ENCODE measurements around the gene PARP12. TPM values are rescaled to one million over a fixed set of nuclear protein-coding genes. Genes with fewer than 3 reads are reported as not detected.

PARP12 gene
- polyA plus RNA-seq, 1 experiment: 17.1 TPM

- H3K27me3 ChIP-seq (ENCODE audit: control insufficient read depth, insufficient read depth, low read length): no peaks in the 10 kb centered on the region
- ChIA-PET CTCF (no interaction called here), POLR2A (no interaction called here)
- no peak for DNase-seq (ENCODE audit: low read depth, low spot score)
- no peaks in the 10 kb centered on the region for H3K9me3 ChIP-seq (ENCODE audit: control insufficient read depth, insufficient read depth, low read length)
- no peak overlapping the region for H3K27ac ChIP-seq (ENCODE audit: low read depth, low read length)
- no peak overlapping the region for H3K4me3 ChIP-seq (ENCODE audit: low read depth, low read length)
- TF ChIP-seq, protein P1, sequence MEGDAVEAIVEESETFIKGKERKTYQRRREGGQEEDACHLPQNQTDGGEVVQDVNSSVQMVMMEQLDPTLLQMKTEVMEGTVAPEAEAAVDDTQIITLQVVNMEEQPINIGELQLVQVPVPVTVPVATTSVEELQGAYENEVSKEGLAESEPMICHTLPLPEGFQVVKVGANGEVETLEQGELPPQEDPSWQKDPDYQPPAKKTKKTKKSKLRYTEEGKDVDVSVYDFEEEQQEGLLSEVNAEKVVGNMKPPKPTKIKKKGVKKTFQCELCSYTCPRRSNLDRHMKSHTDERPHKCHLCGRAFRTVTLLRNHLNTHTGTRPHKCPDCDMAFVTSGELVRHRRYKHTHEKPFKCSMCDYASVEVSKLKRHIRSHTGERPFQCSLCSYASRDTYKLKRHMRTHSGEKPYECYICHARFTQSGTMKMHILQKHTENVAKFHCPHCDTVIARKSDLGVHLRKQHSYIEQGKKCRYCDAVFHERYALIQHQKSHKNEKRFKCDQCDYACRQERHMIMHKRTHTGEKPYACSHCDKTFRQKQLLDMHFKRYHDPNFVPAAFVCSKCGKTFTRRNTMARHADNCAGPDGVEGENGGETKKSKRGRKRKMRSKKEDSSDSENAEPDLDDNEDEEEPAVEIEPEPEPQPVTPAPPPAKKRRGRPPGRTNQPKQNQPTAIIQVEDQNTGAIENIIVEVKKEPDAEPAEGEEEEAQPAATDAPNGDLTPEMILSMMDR (IDR thresholded peaks at IDR 0.05; ENCODE audit: low read depth, low read length): no peak
Observed at GRCh38 chr7:140045697-140046096, 17.1 kb downstream of the PARP12 start.

GRCh38 chr7:140044251-140044650 is 18.5 kb downstream of the PARP12 start:
- CTCF ChIA-PET: no interaction called here
- POLR2A ChIA-PET: no interaction called here
- H3K4me3 ChIP-seq (ENCODE audit: low read depth, low read length): no peak overlapping the region

GRCh38 chr7:140042386-140042670 is 20.4 kb downstream of the PARP12 start:
- no peak for DNase-seq (ENCODE audit: low read depth, low spot score)
- TF ChIP-seq, protein P1 (IDR thresholded peaks at IDR 0.05; ENCODE audit: low read depth, low read length): no peak
- H3K4me3 ChIP-seq (ENCODE audit: low read depth, low read length): no peak overlapping the region
- H3K27me3 ChIP-seq (ENCODE audit: control insufficient read depth, insufficient read depth, low read length): no peaks in the 10 kb centered on the region
- ChIA-PET POLR2A (no interaction called here), CTCF (no interaction called here)
- no peak overlapping the region for H3K27ac ChIP-seq (ENCODE audit: low read depth, low read length)
- H3K9me3 ChIP-seq (ENCODE audit: control insufficient read depth, insufficient read depth, low read length): no peaks in the 10 kb centered on the region

More at GRCh38 chr7:140044251-140044650, 18.5 kb downstream of the PARP12 start:
- Histone ChIP-seq H3K27me3 (ENCODE audit: control insufficient read depth, insufficient read depth, low read length) (no peaks in the 10 kb centered on the region), H3K27ac (ENCODE audit: low read depth, low read length) (no peak overlapping the region), H3K9me3 (ENCODE audit: control insufficient read depth, insufficient read depth, low read length) (no peaks in the 10 kb centered on the region)
- TF ChIP-seq, protein P1 (IDR thresholded peaks at IDR 0.05; ENCODE audit: low read depth, low read length): no peak
- DNase-seq (ENCODE audit: low read depth, low spot score): no peak

DNA sequence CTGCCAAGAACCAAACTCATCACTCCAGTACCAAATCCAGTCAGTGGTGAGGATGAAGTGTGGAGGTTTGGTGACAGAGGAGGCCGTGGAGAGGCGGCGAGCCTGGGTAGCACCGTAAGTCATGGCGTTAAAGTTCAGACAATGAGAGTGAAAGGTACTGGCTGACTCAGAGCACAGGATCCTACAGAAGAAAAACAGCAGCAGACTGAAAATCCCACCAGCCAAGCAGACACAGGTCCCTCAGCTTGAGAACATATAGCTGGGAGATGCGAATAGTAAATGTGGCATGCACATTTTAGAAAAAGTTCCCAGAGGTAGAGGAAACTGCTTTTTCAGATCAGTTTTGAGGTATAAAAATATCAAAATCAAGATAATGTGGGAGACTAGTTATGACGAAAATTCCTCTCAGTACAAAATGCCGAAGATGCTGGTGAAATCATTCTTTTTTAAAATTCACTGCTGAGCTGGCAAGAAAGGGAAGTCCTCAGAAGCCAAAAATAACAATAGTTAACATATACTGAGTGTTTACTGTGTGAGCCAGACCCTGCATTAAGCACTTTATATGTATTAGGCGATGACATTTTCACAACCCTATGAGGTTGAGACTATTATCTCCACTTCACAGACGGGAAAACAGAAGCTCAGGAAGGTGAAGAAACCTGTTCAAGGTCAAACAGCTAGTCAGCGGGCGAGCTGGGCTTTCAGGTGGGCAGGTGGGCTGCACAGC is 20.9 kb downstream of the PARP12 start:
- Histone ChIP-seq H3K9me3 (ENCODE audit: control insufficient read depth, insufficient read depth, low read length) (no peaks in the 10 kb centered on the region), H3K27ac (ENCODE audit: low read depth, low read length) (peak overlapping the region; percentile 21), H3K27me3 (ENCODE audit: control insufficient read depth, insufficient read depth, low read length) (no peaks in the 10 kb centered on the region), H3K4me3 (ENCODE audit: low read depth, low read length) (no peak overlapping the region)
- TF ChIP-seq, protein P1 (IDR thresholded peaks at IDR 0.05; ENCODE audit: low read depth, low read length): no peak
- ChIA-PET CTCF (no interaction called here), POLR2A (interaction anchor here (0.6 kb wide), 1 partner anchor 10 kb away, joined by 5 read pairs; no protein-coding TSS in a partner anchor)
- DNase-seq (ENCODE audit: low read depth, low spot score): no peak

DNA sequence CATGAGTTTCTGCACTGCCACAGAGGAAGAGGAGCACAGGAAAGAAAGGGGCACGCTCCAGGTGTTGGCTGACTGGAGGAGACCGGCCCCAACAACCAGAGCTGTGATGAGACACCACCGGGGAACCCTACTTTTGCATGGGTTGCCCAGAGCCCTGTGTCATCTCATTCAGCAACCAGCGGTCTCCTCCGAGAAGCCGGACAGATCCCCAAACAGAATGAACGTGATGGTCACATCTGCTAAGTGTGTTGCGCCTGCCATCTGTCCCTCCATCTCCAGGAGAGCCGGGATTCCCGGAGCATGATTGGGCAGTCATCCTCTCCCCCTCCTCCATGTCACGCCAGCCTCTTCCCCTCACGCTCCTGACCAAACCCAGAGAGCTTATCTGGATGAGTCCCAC is 22.9 kb downstream of the PARP12 start:
- TF ChIP-seq, protein P1 (IDR thresholded peaks at IDR 0.05; ENCODE audit: low read depth, low read length): no peak
- CTCF ChIA-PET: interaction anchor here (1.5 kb wide), 1 partner anchor 606 kb away, joined by 5 read pairs; no protein-coding TSS in a partner anchor

More for the DNA sequence above, 22.9 kb downstream of the PARP12 start:
- POLR2A ChIA-PET: no interaction called here
- Histone ChIP-seq H3K27me3 (ENCODE audit: control insufficient read depth, insufficient read depth, low read length) (no peaks in the 10 kb centered on the region), H3K4me3 (ENCODE audit: low read depth, low read length) (no peak overlapping the region), H3K27ac (ENCODE audit: low read depth, low read length) (no peak overlapping the region), H3K9me3 (ENCODE audit: control insufficient read depth, insufficient read depth, low read length) (no peaks in the 10 kb centered on the region)
- no peak for DNase-seq (ENCODE audit: low read depth, low spot score)

Measured in AG04450 (cell line).